H4 (cell line): ENCODE measurements around the gene KLHDC8A. TPM values are rescaled to one million over a fixed set of nuclear protein-coding genes. Genes with fewer than 3 reads are reported as not detected.

Experiments
- DNase-seq: peaks from one replicate; pipeline ENCODE4 v3.0.0-alpha.2; 2015; ENCODE audit warnings: low spot score
- total RNA-seq: library from RNA; depleted of rRNA; stranded (reverse); fragments of >200 nt; shearing (Covaris generic); gene quantifications from 2 replicates; pipeline ENCODE4 v1.2.3, GENCODE V29; 2014

KLHDC8A gene
- total RNA-seq, 1 experiment from 2014 or later: not detected

DNA sequence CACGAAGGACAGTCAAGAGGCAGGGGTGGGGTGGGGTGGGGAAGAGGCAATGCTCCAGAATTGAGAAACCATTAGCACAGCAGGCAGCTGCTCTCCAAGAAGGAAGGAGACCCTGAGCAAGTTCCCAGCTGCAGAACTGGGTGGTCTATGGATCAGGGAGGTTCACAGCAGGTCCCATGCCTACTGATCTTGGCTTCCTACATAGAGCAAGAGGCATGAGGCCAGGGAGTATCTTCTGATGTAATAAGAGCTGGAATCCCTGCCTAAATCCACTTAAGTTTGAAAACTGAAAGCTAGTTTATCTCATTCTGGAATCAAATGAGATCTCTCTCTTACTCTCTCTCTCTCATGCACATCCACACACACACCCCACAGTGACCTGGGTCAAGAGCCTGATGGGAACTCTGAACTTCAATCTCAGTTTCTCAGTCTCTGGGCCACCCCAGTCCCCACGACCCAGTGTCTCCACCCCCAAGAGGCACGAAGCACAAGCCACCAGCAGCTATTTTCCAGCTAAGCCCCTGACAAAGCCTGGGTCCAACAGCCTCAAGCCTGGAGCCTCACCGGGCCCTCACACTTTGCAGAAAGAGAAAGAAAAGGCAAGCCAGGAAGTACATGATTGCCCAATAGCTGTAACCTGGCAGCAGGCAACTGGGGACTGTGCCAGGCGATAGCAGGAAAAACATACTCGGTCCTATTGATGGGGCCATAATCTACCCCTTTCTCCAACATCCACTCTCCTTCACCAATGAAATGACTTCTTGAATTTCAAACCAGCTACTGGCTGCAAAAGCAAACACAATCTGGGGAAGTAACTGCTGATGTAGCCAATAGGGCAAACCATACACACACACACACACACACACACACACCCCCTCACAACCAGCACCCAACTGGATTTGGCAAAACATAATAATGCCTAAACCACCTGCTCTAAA is 37.4 kb downstream of the KLHDC8A start:
- DNase-seq: peak; percentile 87

DNA sequence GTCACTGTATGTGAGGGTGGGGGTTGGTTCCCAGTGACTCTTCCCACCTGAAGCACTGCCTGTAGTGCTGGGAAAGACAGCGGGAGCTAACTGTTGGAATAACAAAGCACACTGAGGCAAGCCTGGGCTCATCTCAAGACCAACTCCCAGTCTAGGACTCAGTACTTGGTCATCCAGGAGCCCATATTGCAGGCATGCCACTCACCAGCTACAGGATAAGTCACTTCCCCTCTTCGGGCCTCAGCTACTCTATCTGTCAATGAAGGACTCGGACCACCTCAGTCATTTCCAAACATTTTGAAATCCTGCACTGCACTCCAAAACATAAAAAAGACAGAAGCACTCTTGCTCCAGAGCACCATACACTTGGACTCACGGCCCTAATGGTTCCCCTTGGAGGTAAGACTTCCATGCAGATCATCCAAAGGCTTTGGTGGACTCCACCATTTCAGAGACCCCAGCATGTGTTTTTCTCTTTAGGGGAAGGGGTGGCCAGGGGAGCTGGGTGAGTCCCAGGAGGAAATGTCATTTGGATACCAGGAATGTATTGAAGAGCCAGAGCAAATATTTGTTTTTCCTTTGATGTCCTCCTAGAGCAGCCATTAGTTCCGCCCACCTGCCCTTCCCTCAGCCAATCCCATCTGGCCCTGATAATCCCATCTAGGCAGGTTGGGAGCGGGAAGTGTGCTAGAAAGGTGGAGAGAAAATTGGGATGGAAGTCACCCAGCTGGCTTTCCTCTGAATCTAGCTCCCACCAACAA is 38.3 kb downstream of the KLHDC8A start:
- no peak for DNase-seq

DNA sequence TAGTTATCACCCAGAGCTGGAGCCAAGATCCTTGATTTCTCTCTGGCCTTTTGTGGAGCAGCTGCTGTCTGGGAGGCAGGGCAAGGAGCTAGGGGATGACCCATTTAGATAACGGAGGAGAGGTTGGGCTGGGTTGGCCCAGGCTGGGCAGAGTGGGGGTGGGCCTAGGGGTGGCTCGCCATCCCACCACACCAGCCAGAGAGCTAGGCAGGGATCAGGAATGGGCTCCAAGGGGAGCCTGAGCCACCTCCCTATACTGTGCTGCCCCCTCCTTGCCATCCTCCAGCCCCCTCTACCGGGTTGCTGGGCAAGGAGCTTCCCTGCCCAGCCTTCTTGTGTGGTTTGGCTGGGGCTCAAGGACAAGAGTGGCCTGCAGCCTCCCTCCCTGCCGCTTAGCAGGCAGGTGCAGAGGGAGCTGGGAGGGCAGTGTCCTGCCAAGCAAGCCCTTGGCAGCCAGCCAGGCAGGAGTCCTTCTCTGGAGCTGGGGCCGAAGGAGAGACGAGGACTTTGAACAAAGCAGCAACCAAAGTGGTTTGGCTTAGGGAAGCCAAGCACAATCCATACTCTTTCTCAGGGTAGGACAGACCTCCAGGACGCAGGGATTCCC is 39.3 kb downstream of the KLHDC8A start:
- DNase-seq: peak; percentile 54

DNA sequence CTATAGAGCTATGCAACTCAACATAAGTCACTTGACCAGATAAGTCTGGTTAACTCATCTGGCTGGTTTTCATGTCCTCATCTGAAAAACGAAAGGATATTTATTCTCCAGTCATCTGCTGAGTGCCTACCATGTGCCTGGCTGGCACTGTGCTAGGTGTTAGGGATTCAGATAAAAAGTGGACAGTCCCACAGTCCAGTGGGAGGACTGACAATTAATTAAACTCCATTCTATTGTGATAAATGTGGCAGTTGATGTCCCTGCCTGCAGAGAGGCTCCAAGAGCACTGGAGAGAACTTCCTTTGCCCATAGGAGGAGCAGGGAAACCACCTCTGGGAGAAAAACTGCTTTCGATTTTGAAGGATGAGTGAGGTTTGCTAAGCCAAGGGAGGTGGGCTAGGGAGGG is 40.6 kb downstream of the KLHDC8A start:
- no peak for DNase-seq

GRCh38 chr1:205315008-205315618 is 41.6 kb downstream of the KLHDC8A start:
- no peak for DNase-seq

GRCh38 chr1:205313563-205314308 is 43.0 kb downstream of the KLHDC8A start:
- no peak for DNase-seq

DNA sequence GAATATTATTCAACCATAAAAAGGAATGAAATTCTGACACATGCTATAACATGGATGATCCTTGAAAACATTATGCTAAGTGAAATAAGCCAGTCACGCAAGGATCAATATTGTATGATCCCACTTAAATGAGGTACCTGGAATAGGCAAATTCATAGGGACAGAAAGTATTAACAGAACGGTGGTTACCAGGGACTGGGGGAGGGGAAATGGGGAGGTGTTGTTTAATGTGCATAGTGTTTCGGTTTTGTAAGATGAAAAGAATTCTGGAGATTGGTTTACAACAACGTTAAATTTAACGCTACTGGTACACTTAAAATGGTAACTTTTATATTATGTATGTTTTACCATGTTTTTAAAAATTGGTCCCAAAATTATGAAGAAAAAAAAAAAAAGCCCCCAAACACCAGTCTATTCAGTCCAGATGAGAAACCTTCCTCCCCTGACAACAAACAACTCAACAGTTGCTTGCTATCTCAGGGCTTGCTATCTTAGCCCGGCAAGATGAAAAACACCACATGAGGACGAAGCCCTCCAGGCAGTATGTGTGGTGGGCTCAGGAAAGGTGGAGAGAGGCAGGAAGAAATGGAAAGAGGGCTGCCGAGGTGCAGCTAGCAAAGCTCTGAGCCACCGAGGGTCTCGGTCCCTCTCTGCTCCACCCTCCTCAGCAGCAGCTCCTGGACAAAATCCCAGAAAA is 43.7 kb downstream of the KLHDC8A start:
- no peak for DNase-seq

DNA sequence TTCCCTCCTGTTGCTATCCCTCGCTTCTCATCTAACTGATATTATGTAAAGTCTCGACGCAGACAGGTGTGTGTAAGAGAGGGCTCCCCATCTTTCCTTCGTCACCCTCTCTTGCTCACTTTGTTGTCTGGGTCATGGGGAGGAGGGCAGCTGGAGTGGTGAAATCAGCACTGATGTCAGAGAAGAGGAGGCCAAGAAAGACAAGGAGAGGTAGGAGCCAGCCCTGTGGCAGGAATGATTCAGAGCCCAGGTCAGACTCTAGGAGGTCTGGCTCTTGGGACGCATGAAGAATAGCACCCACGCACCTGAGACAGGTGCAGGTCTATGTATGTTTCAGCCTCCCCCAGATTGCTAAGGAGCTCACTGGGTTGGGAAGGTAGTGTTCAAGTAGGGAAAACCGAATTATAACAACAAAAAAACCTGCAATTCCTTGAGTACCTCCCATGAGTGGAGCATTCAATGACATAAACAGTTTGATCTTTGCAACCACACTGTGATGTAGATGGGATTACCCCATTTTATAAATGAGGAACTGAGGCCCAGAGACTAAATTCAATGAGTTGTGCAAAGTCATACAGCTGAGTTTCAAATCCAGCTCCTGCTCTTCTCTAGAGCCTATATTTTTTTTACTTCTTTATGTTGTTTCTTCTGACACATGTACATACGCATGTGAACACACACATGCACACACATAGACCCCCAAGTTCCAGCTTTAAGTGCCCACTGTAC is 45.6 kb downstream of the KLHDC8A start:
- DNase-seq: no peak

GRCh38 chr1:205309741-205310140 is 47.0 kb downstream of the KLHDC8A start:
- no peak for DNase-seq

DNA sequence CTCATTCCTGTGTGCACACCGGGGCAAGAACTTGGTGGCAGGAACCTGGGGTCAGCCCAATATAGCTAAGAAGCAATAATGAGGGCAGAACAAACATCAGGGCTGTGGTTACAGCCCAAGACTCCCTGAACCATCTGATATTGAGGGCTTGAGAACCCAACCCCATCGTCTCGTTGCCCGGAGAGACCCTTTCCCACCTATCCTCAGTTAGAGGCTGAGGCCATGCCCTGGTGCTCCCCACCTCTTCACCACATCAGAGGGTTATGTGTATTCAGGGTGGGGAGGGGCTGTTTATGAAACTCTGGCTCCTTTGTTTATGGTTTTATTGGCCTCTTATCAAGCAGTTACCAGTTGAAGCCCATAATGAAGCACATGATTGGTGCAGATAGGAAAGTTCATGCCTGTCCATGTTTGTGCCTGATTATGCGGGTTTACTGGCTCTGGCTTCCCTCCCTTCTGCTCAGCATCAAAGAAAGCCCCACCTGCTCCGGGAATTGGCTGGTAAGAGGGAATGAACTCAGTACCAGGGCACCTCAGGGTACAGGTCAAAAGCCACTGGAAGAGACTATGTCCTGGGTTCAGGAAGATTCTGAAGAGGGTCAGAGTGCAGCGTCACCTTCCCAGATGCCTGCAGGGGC is 49.7 kb downstream of the KLHDC8A start:
- DNase-seq: no peak

DNA sequence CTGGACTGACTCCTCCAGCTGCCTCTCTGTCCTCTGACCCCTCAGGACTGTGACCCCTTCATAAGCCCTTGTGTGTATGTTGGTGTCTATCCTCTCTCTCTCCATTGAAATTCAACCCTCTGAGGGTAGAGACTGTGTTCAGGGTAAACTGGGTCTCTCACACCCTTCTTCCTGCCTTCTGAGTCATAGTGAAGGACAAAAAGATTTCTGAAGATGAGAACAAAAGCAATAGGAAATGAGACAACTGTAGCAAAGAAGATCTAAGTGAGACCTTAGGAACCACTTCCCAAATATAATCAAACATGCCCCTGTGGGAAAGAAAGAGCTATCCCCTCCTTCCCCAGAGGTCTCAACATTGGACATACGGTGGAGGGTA is 52.0 kb downstream of the KLHDC8A start:
- DNase-seq: no peak

DNA sequence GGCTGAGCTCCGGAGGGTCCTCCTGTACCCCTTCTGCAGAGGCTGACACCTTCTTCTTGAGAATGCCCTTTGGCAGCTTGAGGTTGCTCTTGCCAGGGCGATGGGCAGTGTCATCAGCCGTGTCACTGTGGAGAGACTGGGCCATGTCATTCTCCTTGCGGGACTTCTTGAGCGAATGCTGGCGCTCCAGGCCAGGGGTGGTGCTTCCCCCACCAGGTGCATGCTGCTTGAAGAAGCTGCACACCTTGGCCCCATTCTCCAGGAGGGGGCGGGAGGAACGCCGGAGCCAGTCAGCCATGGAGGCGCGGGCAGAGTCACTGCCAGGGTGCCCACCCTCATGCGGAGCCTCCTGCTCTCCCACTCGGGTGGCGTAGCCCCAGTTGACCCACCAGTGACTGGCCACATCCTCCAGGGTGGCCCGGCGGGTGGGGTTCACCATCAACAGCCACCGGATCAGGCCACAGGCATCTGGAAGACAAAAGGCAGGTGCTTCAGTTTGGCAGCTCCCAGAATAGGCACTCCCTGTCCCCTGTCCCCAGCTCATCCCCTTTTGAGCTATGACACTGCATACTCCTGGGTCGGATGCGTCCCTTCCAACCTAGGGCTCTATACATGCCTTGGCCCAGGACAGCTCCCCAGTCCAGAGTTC is 52.6 kb downstream of the KLHDC8A start:
- DNase-seq: no peak

DNA sequence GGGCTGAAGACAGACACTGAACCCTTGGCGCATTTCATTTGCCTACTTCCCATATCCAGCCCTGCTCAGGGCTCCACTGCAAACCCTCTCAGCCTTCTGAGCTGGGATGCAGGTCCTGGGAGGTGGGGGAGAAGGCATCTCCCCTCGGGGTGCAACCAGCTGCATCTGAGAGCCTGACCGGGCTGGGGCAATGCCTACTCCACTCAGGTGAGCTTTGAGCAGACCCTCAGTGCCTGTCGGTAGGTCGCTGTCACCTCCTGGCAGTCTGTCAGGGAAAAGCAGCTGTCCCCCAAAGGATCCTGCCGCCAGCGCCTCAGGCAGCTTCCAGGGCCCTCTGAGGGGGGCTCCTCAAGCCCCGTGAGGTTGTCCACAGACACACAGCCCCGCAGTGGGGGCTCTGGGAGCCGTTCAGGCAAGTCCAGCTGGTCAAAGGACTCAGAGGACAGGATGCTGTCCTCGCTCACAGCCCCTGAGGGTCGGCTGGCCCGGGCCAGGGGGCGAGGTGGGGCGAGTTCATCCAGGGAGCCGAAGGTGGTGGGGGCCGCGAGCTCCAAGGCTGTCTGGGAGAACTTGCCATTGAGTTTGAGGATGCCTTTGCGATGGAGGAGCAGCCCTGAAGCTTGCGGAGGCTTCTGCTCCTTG is 53.4 kb downstream of the KLHDC8A start:
- no peak for DNase-seq

GRCh38 chr1:205301842-205302588 is 54.7 kb downstream of the KLHDC8A start:
- no peak for DNase-seq

DNA sequence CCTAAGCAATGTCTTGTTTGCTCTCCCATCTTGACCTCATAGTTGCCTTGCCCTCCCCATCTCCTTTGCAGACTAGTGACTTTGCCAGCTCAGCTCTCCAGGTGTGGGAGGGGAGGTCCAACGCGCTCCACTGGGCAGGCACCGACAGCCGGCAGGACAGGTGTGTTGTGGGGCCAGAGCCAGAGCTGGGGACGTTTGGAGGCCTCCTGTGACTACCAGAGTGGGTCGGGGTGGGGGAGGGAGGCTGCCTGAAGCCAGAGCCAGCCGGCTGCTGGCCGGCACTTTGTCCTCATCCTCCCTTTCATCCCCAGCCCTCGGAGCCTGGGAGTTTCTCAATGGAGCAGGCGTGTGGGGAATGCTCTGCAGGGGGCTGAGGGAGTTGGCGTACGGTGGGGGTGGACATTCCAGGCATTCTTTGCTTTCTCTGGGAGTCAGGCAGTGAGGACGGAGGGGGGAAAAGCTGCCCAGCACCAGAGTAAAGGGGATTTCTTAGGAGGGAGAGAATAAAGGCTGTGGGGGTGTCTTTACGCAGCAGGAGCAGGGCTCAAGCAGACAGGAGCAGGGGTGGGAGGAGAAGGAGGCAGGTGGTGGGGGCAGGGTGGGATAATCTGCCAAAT is 55.4 kb downstream of the KLHDC8A start:
- DNase-seq: peak; percentile 82

- no peak for DNase-seq
Measured at GRCh38 chr1:205300149-205300548, 56.6 kb downstream of the KLHDC8A start.
